ENCODE data around the gene ZBTB7C. TPM values are rescaled to one million over a fixed set of nuclear protein-coding genes. Genes with fewer than 3 reads are reported as not detected.
A peak's percentile ranks its signal among the peaks of the same experiment; 100 is the strongest.

The ZBTB7C gene
- polyA plus RNA-seq, 1 donor (not counting 4 experiments of a cell fraction or from before 2014, with no cell fraction given) = 0.58 TPM

DNA sequence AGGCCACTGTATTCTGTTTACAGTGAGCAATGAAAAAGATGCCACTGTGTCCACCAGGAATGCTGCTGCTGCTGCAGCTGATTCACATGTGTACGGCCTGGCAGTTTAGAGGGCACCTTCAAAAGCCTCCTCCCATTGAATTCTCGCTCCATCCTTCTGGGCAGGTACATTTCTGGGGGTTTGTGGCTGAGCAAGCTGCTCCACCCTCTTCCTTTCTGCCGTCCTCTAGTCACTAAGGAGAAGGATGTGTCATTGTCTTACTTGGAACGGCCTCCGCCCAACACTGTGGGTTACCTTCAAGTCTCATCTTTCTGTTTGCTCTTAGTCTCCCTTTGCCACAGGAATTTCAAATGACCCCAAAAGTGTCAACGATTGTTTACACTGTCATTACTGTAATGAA is 182.0 kb downstream of the ZBTB7C start:
- DNase-seq (ENCODE audit: low read depth, low spot score) (no peak), FAIRE-seq (peak; percentile 46)
- Histone ChIP-seq H3K36me3 (ENCODE audit: control insufficient read depth in 2 of 2, extremely low read depth in 1 of 2, insufficient read depth in 2 of 2, low read length in 2 of 2) (no peaks in the 10 kb centered on the region), H3K4me2 (ENCODE audit: control insufficient read depth, extremely low read depth, insufficient read depth, low read depth, low read length) (no peak overlapping the region), H3K4me3 (ENCODE audit: control insufficient read depth in 2 of 3, extremely low read depth in 1 of 3, insufficient read depth in 2 of 3, low read depth in 1 of 3, low read length in 3 of 3) (no peak overlapping the region), H4K20me1 (ENCODE audit: control insufficient read depth, extremely low read depth, insufficient read depth, low read length) (no peaks in the 10 kb centered on the region), H3K9ac (ENCODE audit: control insufficient read depth, extremely low read depth, insufficient read depth, low read length) (no peak overlapping the region), H3K27me3 (ENCODE audit: control insufficient read depth, extremely low read depth, insufficient read depth, low read length) (peaks cover 5% of the 10 kb centered on the region), H3K27ac (ENCODE audit: control insufficient read depth, insufficient read depth, low read length) (no peak overlapping the region), H3K9me1 (ENCODE audit: control insufficient read depth, extremely low read depth, insufficient read depth, low read length) (no peaks in the 10 kb centered on the region), H3K4me1 (ENCODE audit: control insufficient read depth, extremely low read depth, insufficient read depth, low read length) (peaks cover 4% of the 10 kb centered on the region), H3K9me3 (ENCODE audit: control insufficient read depth, low read depth, low read length) (no peaks in the 10 kb centered on the region), H2AFZ (ENCODE audit: control insufficient read depth, low read length) (no peak overlapping the region), H3K79me2 (ENCODE audit: control insufficient read depth, insufficient read depth, low read length) (no peaks in the 10 kb centered on the region)
- no peak for TF ChIP-seq CTCF (optimal IDR thresholded peaks at IDR 0.05 in 1 of 3, IDR thresholded peaks at IDR 0.05 in 1 of 3, conservative IDR thresholded peaks at IDR 0.05 in 1 of 3; ENCODE audit: extremely low read depth in 1 of 3, insufficient read depth in 2 of 3, low read length in 3 of 3)
- TF ChIP-seq EZH2 (IDR thresholded peaks at IDR 0.05; ENCODE audit: low read length) = no peak
- dilution Hi-C loops (cut with MboI; ENCODE audit: extremely low pct_ligation_motif_present, low sequenced_read_pairs) = loop anchor here (25.0 kb wide), 1 partner anchor 210 kb away; no protein-coding TSS in a partner anchor

DNA sequence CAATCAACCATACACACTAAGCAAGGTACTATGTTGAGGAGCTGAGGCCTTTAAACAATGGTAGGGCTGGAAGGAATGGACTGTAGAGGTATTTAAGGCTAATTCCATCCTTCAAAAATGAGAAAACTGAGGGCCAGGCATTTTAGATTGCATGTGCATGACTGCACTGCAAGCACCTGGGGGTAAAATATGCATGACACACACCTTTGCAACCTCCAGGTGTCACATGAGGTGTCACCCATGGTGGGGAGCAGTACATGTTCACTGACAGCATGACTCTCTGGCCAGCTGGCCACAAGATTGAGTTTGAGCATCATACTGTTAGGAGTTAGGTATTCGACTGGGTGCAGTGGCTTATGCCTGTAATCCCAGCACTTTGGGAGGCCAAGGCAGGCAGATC is 182.8 kb downstream of the ZBTB7C start:
- no peak for DNase-seq (ENCODE audit: low read depth, low spot score)
- Histone ChIP-seq H3K4me1 (ENCODE audit: control insufficient read depth, extremely low read depth, insufficient read depth, low read length) (peaks cover 4% of the 10 kb centered on the region), H3K4me3 (ENCODE audit: control insufficient read depth in 2 of 3, extremely low read depth in 1 of 3, insufficient read depth in 2 of 3, low read depth in 1 of 3, low read length in 3 of 3) (no peak overlapping the region)

More for the DNA sequence above, 182.8 kb downstream of the ZBTB7C start:
- Histone ChIP-seq H4K20me1 (ENCODE audit: control insufficient read depth, extremely low read depth, insufficient read depth, low read length) (no peaks in the 10 kb centered on the region), H3K36me3 (ENCODE audit: control insufficient read depth in 2 of 2, extremely low read depth in 1 of 2, insufficient read depth in 2 of 2, low read length in 2 of 2) (no peaks in the 10 kb centered on the region), H3K9me3 (ENCODE audit: control insufficient read depth, low read depth, low read length) (no peaks in the 10 kb centered on the region), H3K4me2 (ENCODE audit: control insufficient read depth, extremely low read depth, insufficient read depth, low read depth, low read length) (no peak overlapping the region), H3K9me1 (ENCODE audit: control insufficient read depth, extremely low read depth, insufficient read depth, low read length) (no peaks in the 10 kb centered on the region), H3K27me3 (ENCODE audit: control insufficient read depth, extremely low read depth, insufficient read depth, low read length) (peaks cover 5% of the 10 kb centered on the region), H3K27ac (ENCODE audit: control insufficient read depth, insufficient read depth, low read length) (no peak overlapping the region), H3K9ac (ENCODE audit: control insufficient read depth, extremely low read depth, insufficient read depth, low read length) (no peak overlapping the region), H2AFZ (ENCODE audit: control insufficient read depth, low read length) (no peak overlapping the region), H3K79me2 (ENCODE audit: control insufficient read depth, insufficient read depth, low read length) (no peaks in the 10 kb centered on the region)
- no peak for FAIRE-seq
- TF ChIP-seq CTCF (optimal IDR thresholded peaks at IDR 0.05 in 1 of 3, IDR thresholded peaks at IDR 0.05 in 1 of 3, conservative IDR thresholded peaks at IDR 0.05 in 1 of 3; ENCODE audit: extremely low read depth in 1 of 3, insufficient read depth in 2 of 3, low read length in 3 of 3) = no peak
- no peak for TF ChIP-seq EZH2 (IDR thresholded peaks at IDR 0.05; ENCODE audit: low read length)
- dilution Hi-C loops (cut with MboI; ENCODE audit: extremely low pct_ligation_motif_present, low sequenced_read_pairs) = loop anchor here (25.0 kb wide), 1 partner anchor 211 kb away; no protein-coding TSS in a partner anchor
